ENCODE data around the gene CLIC5. TPM values are rescaled to one million over a fixed set of nuclear protein-coding genes. Genes with fewer than 3 reads are reported as not detected.

CLIC5 gene
- polyA plus RNA-seq, 1 donor (not counting 4 experiments of a cell fraction or from before 2014, with no cell fraction given) = 0.09 TPM

DNA sequence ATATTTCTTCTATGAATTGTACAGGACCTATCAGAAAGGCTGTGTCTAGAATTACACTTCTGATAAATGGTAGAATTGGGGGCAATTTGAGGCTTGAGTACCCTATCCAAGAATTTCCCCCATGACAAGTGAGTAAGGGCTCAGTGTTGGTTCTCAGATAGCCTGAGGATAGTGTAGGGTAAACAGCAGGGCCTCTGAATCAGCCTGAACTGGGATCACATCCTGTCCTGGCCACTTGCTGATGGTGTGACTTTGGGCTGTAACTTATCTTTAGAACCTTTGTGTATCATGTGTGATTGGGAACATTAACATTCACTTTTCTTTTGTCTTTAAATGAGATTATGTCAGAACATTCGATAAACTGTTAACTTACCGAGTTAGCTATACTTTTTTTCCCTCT is 151.0 kb downstream of the CLIC5 start:
- dilution Hi-C loops (cut with MboI; ENCODE audit: extremely low pct_ligation_motif_present, low sequenced_read_pairs) = no loop called here
- H3K36me3 ChIP-seq (ENCODE audit: control insufficient read depth in 2 of 2, extremely low read depth in 1 of 2, insufficient read depth in 2 of 2, low read length in 2 of 2) = no peaks in the 10 kb centered on the region
- TF ChIP-seq, protein P1, sequence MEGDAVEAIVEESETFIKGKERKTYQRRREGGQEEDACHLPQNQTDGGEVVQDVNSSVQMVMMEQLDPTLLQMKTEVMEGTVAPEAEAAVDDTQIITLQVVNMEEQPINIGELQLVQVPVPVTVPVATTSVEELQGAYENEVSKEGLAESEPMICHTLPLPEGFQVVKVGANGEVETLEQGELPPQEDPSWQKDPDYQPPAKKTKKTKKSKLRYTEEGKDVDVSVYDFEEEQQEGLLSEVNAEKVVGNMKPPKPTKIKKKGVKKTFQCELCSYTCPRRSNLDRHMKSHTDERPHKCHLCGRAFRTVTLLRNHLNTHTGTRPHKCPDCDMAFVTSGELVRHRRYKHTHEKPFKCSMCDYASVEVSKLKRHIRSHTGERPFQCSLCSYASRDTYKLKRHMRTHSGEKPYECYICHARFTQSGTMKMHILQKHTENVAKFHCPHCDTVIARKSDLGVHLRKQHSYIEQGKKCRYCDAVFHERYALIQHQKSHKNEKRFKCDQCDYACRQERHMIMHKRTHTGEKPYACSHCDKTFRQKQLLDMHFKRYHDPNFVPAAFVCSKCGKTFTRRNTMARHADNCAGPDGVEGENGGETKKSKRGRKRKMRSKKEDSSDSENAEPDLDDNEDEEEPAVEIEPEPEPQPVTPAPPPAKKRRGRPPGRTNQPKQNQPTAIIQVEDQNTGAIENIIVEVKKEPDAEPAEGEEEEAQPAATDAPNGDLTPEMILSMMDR (optimal IDR thresholded peaks at IDR 0.05 in 1 of 3, IDR thresholded peaks at IDR 0.05 in 1 of 3, conservative IDR thresholded peaks at IDR 0.05 in 1 of 3; ENCODE audit: extremely low read depth in 1 of 3, insufficient read depth in 2 of 3, low read length in 3 of 3) = no peak

GRCh38 chr6:45858691-45859090 is 157.0 kb downstream of the CLIC5 start:
- Histone ChIP-seq H3K79me2 (ENCODE audit: control insufficient read depth, insufficient read depth, low read length) (no peaks in the 10 kb centered on the region), H3K9me1 (ENCODE audit: control insufficient read depth, extremely low read depth, insufficient read depth, low read length) (no peaks in the 10 kb centered on the region), H3K4me3 (ENCODE audit: control insufficient read depth in 2 of 3, extremely low read depth in 1 of 3, insufficient read depth in 2 of 3, low read depth in 1 of 3, low read length in 3 of 3) (no peak overlapping the region), H3K4me2 (ENCODE audit: control insufficient read depth, extremely low read depth, insufficient read depth, low read depth, low read length) (no peak overlapping the region), H3K36me3 (ENCODE audit: control insufficient read depth in 2 of 2, extremely low read depth in 1 of 2, insufficient read depth in 2 of 2, low read length in 2 of 2) (no peaks in the 10 kb centered on the region), H3K9me3 (ENCODE audit: control insufficient read depth, low read depth, low read length) (no peaks in the 10 kb centered on the region), H4K20me1 (ENCODE audit: control insufficient read depth, extremely low read depth, insufficient read depth, low read length) (no peaks in the 10 kb centered on the region), H3K27ac (ENCODE audit: control insufficient read depth, insufficient read depth, low read length) (no peak overlapping the region), H2AFZ (ENCODE audit: control insufficient read depth, low read length) (no peak overlapping the region), H3K4me1 (ENCODE audit: control insufficient read depth, extremely low read depth, insufficient read depth, low read length) (no peaks in the 10 kb centered on the region), H3K27me3 (ENCODE audit: control insufficient read depth, extremely low read depth, insufficient read depth, low read length) (no peaks in the 10 kb centered on the region), H3K9ac (ENCODE audit: control insufficient read depth, extremely low read depth, insufficient read depth, low read length) (no peak overlapping the region)
- DNase-seq (ENCODE audit: low read depth, low spot score) = no peak
- no peak for FAIRE-seq
- TF ChIP-seq EZH2 (IDR thresholded peaks at IDR 0.05; ENCODE audit: low read length) = no peak
- TF ChIP-seq, protein P1 (optimal IDR thresholded peaks at IDR 0.05 in 1 of 3, IDR thresholded peaks at IDR 0.05 in 1 of 3, conservative IDR thresholded peaks at IDR 0.05 in 1 of 3; ENCODE audit: extremely low read depth in 1 of 3, insufficient read depth in 2 of 3, low read length in 3 of 3) = no peak
- dilution Hi-C loops (cut with MboI; ENCODE audit: extremely low pct_ligation_motif_present, low sequenced_read_pairs) = no loop called here

More for the DNA sequence above, 151.0 kb downstream of the CLIC5 start:
- H3K4me1 ChIP-seq (ENCODE audit: control insufficient read depth, extremely low read depth, insufficient read depth, low read length) = no peaks in the 10 kb centered on the region
- H3K79me2 ChIP-seq (ENCODE audit: control insufficient read depth, insufficient read depth, low read length) = no peaks in the 10 kb centered on the region
- no peaks in the 10 kb centered on the region for H3K9me3 ChIP-seq (ENCODE audit: control insufficient read depth, low read depth, low read length)
- no peak for DNase-seq (ENCODE audit: low read depth, low spot score)
- no peak overlapping the region for H2AFZ ChIP-seq (ENCODE audit: control insufficient read depth, low read length)
- FAIRE-seq = no peak
- no peak overlapping the region for H3K9ac ChIP-seq (ENCODE audit: control insufficient read depth, extremely low read depth, insufficient read depth, low read length)
- no peak overlapping the region for H3K27ac ChIP-seq (ENCODE audit: control insufficient read depth, insufficient read depth, low read length)
- H3K4me2 ChIP-seq (ENCODE audit: control insufficient read depth, extremely low read depth, insufficient read depth, low read depth, low read length) = no peak overlapping the region
- H3K4me3 ChIP-seq (ENCODE audit: control insufficient read depth in 2 of 3, extremely low read depth in 1 of 3, insufficient read depth in 2 of 3, low read depth in 1 of 3, low read length in 3 of 3) = no peak overlapping the region
- H3K9me1 ChIP-seq (ENCODE audit: control insufficient read depth, extremely low read depth, insufficient read depth, low read length) = no peaks in the 10 kb centered on the region
- H4K20me1 ChIP-seq (ENCODE audit: control insufficient read depth, extremely low read depth, insufficient read depth, low read length) = no peaks in the 10 kb centered on the region
- H3K27me3 ChIP-seq (ENCODE audit: control insufficient read depth, extremely low read depth, insufficient read depth, low read length) = no peaks in the 10 kb centered on the region
